ENCODE measurements around the gene MTHFD1.
A peak's percentile ranks its signal among the peaks of the same experiment; 100 is the strongest.

MTHFD1 gene

DNA sequence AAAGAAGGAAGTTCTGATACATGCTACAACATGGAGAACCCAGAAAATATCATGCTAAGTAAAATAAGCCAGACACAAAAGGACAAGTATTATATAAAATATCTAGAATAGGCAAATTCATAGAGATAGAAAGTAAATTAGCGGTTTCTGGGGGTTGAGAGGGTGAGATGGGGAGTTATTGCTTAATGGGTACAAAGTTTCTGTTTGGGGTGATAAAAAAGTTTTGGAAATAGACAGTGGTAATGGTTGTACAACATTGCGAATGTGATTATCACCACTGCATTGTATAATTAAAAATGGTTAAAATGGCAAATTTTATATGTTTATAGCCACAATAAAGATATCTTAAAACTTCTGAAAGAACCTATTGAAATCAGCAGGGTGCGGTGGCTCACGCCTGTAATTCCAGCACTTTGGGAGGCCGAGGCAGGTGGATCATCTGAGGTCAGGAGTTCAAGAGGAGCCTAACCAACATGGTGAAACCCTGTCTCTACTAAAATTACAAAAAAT lies 100.5 kb downstream of the MTHFD1 start:
- DNase-seq, result no peak

DNA sequence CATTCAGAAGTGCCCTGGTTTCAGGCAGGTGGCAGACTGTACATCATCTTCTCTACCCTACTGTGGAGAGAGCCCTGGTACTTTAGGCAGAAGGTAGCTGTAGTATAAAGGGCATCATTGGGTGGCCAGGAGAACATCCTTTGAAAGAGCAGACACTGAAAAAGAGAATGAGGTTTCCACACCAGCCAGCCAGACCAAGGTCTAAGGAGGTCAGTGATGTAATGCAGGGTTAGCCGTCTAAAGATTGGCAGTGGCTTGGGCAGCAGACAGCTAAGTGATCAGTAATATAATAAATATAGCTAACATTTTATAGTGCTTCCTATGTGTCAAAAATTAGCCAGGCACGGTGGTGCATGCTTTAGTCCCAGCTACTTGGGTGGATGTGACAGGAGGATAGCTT lies 103.5 kb downstream of the MTHFD1 start:
- DNase-seq, result no peak

DNA sequence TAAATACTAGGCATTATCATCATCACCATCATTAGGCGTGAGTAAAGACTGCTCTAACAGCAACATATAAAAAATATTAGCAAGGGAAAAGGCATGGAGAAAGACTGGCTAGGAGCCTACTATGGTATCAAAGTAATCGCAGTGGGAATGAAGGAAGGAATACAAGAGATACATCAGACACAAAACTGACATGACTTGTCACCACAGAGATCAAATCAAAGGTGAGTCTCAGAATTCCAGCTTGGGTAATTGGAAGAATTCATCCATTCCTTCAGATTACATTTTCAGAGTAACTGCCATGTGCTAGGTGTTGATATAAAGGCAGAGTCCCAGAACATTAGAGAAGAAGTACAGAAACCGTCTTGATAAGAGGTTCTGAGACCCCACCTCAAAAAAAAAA lies 105.3 kb downstream of the MTHFD1 start:
- no peak for DNase-seq

DNA sequence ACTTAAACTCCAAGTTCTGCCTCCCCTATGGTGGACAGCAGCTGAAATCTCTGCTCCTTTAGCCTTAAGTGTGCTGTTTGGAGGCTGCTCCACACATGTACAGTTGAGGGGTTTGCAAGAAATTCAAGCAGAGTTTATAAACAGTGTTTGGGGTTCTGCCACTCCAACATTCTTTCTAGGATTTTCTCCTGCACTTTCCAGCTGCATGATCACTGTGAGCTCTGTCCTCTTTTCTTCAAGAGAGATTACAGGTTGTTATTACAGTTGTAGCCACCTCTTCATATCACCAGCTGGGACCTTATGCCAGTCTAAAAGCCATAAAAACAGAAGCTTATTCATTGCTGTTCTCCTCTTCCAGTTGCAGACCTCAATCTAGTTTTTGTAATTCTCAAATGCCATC lies 107.1 kb downstream of the MTHFD1 start:
- no peak for DNase-seq

DNA sequence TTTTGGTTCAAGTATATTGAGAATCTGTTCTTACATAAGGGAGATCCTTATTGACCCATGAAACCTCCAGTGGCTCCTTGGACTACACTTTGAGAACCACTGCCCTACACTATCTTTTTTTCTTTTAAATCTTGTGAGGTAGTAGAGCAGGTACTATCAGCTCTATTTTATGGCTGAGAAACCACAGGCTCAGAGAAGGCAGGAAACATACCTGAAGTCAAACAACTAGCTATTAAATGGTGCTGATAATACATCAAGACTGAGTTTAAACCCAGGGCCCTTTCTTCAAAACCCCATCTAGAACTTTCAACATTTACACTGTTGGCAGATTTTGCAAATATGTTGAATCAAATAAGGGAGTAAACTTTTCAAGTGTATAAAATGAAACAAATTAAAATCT lies 108.6 kb downstream of the MTHFD1 start:
- DNase-seq, result no peak

DNA sequence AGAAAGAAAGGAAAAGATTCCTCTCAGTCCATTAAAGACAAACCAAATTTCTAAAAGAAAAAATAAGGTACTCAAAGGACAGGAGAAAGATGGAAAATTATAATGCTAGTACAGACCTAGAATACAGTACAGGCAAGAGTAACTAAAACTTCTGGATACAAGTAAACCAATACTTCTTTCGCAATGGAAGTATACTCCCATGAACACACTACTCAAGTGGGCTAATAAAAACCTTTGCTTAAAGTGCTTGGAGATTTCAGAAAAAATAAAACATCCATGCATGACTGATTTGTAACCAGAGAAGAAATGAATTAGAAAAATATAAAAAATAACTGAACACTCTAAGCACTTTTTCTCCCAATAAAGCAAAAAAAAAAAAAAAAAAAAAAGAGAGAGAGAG lies 111.9 kb downstream of the MTHFD1 start:
- no peak for DNase-seq

DNA sequence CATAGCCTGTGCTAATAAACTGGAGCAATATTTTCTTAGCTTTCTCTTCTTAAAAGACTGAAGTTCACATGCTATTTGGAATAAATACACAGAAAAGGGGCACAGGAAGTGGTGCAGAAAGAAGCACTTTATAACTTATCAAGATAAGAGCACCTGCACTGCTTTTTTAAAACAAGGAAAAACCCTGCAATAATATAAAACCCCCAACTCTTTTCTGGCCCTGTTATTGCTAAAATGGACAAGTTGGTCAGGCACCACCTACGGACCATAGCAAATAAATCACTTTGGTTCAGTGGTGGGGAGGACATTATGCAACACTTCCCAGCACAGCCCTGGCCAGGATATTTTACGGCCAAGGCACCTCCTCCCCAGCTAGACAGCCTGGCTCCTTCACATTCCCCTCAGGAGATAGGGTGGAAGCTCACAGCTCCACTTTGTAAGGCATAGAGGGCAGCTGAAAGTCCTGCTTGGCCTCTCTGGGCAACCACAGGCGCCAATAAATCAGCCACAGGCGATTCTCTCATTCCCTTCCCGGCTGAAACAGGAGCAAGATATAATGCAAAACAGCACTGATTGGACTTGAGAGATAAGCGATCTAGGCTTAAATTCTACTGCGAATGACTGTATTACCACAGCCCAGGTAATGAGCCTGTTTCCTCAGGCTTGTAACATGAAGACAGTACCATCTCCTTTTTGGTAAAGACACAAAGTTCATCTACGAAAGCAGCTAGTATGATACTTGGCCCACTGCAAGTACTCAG lies 113.4 kb downstream of the MTHFD1 start:
- peak in 6 of 58 donors; percentile 2 to 32 (median 16) for DNase-seq

DNA sequence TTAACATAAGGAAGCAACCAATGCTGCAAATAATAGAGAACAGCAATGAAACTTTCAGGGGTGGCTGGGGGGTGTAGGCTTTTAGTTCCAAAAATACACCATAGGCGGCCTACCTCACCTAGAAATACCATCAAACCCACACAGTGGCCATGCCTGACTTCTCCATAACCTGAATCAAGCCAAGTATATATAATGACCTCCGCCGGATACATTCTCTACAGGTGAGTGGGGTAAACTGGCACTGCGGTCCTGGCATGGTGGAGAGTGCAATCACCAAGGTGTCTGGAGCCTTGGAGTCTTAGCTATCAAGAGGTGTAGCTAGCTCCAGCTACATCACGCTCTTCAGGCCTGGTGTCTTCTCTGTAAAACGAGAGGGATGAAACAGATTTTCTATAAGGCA lies 114.3 kb downstream of the MTHFD1 start:
- DNase-seq, result no peak

DNA sequence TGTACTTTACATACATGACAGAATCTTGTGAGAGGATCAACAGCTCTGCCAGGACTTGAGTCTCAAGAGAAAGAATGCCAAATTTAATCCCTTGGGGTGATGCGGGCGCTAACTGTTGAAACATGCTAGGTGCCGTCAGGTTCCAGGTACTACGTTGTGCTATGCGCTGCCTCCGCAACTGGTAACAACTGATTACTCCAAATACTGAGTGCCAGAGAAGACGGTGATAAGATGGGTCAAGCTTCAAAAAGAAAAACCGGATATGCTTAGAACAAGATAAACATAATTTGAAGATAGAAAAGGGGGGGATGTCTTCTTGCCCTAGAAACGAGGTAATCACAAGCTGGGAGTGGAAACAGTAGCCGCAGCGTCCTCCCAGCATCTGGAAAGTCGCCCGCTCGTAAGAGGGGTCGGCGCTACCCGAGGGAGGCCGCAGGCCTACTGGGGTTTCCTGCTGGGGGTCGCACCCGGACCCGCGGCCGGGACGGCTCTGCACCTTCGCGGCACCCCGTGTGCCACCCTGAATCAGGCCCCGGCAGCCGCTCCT lies 114.8 kb downstream of the MTHFD1 start:
- DNase-seq, result peak in 6 of 58 donors; percentile 23 to 62 (median 42)

DNA sequence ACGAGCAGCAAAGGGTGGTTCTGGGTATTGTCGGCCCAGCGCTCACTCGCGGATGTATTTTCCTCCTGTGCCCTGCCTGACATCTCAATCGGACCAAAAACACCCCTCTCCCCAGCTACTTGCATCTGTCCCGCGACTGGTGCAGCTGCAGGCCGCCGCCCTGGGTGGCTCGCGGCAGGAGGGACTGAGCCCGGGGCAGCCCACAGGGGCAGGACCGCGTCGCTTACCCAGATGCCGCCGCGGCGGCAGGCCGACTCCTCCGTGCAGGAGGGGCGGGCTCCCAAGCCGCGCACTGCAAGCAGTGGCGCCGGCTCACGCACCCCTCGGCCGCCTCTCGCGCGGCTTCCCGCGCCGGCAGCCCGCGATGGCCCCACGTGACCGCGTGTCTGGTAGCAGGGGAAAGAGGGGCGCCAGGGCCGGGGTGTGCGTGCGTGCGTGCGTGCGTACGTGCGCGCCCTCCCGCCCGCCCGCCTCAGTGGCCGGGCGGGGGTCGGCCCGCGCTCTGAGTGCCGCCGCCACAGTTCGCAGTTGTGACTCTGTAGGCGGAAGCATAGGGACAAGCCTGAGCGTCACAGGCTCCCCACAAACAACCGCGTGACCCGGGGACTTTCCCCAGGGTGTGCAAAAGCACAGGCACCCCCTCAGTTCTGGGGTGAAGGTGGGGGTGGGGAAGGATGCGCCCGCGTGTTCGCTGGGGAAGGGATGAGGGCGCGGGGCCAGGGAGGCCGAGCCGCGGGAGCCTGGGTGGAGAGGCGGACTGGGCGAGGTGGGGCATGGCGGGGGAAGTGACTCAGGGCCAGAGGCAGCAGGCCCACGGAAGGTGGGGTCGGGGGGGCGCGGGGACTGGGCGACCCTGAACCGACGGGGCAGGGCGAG lies 115.5 kb downstream of the MTHFD1 start, which contains the start of gene ZBTB25:
Gene ZBTB25, minus strand, starts transcription at position 405 of the 876 bp plus-strand sequence. CDS start 13,305 bp downstream, outside the sequence.
- DNase-seq, result peak; percentile 65 to 97 (median 89)

DNA sequence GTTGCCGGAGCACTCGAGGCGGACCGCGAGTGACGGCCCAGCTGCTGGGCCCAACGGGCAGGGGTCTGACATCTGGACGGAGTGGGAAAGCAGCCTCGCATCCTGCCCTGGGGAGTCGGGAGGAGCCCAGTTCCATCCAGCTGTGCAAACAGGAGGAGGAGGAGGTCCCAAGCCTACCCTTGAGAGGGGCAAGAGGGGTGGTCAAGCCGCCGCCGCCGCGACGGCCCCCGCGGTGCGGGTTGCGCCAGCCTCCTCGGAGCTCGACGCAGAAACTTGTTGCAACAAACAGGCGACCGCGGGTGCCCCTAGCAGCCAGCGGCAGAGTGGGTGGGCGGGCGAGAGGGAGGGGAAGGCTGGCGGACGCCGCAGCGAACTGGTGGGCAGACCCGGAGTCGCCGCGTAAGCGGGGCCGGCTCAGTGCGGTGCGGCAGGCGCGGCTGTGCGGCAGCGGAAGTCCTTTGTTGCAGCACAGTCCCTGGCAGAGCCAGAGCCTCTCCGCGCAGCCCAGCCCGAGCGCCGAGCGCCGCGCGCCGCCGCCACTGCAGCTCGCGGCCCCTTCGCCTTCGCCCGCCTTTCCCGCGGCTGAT lies 116.2 kb downstream of the MTHFD1 start, which contains the start of gene ZBTB1:
Gene ZBTB1, plus strand, starts transcription at position 461 of the 587 bp plus-strand sequence. CDS start 16,735 bp downstream, outside the sequence.
- DNase-seq, result peak in 57 of 58 donors; percentile 34 to 88 (median 75)

DNA sequence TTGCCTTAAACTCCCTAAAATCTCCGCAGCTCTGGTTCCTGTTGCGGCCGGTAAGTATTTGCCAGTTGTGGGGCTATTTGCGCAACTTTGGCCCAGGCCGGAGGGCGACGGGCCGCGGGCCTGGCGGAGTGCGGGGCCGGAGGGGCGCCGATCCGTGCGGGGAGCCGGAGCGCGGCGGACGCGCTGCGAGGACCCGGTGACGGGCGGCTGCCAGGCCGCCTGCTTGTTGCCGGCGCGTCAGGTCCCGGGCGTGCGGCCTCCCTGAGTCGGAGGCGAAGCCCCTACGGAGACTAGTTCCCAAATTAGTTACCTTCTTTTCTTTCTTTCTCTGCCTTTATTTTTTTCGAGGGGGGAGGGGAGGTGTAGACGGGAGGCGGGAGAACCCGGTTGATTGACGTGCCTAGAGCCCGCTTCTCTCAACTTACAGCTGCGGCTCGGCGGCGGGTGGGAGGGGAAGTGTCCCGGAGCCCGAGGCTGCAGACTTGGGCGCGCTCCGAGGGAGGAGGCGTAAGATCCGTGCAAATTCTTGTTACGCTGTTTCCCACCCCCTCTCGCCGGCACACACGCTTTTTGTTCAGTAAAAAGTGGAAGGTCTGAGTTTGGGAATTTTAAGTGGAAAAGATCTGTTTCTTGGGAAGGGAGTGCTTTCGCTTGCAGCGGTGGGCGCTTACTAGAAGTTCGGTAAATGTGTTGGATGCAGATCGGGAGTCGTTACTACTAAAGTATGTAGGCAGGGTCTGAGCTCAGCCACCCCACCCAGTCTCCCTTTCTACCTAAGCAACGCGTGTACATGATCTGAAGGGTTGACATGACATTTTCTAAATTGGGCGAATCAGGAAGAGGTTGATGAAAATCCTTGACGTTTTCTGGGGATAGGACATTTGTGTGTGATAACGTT lies 117.0 kb downstream of the MTHFD1 start:
- peak in 57 of 58 donors; percentile 33 to 87 (median 75) for DNase-seq

DNA sequence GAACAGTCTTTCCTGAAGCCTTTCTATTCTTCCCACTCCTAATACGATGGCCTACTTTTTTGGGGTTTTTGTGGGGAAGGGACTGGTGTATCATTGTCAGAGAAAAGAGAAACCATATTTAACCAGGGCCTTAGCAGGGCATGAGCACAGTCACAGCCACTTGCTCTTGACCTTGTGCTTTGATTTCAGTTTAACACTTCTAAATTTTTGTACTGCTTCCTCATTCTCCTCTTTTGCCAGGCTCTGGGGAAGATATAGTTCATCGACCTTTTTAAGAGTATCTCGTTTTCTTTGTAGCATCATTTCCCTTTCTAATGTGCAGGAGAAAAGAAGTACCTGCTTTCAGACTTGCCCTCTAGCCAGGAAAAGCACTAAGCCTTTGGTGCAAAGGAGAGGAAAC lies 118.6 kb downstream of the MTHFD1 start:
- DNase-seq, result no peak

DNA sequence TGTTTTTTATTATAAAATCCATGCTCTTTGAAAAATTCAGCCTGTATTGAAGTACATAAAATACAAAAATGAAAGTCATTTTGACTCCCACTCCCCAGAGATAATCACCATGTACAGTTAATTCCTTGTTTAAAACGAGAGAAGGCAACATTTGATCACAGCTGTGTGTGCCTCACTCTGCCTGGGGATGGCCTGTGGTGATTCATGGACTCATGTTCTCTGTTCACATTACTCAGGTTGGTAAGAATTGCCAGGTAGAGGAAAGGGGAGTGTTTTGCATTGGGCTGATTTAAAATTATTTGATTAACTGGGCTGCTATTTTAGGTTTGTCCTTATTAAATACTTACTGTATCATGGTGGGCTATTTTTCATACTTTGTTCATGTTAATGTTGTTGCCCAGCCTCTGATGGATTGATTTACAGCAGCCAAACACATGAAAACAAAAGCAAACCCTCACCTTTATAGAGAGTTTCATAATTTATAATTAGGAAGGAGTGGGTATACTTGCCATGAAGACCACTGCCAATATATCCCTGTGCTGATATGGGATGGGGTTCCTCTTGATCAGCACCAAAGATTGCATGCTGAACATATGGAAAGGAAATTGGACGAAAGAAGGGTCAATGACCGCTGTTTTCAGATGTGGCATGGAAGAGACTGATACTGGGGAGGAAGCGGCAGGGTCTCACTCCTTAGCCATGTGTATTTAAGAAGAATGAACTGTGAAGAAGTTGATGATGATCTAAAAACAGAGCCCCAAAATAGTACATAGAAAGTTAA lies 119.4 kb downstream of the MTHFD1 start:
- no peak for DNase-seq

DNA sequence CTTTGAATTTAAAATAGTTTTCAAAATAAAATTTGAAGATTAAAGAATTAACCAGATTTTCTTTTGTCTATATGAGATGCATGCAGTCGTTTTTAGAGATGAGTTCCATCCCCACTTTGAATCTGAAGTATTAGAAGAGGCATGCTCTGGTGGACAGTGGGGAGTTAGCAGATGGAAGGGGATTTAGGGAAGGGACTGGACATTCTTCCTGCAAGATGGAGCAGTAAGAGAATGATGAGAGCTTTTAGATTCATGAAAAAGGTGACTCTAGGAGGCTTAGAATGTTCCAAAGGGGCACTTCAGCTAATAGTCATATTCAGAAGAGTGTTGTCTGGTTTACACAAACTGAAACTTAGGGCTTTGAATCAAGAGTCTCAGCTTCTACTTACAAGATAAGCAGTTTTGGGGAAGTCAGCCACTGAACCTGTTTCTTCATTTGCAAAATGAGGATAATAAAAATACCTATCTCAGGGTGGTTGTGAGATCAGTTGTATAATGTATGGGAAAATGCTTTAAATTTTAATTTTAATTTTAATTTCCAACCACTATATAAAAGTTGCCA lies 120.1 kb downstream of the MTHFD1 start:
- no peak for DNase-seq

DNA sequence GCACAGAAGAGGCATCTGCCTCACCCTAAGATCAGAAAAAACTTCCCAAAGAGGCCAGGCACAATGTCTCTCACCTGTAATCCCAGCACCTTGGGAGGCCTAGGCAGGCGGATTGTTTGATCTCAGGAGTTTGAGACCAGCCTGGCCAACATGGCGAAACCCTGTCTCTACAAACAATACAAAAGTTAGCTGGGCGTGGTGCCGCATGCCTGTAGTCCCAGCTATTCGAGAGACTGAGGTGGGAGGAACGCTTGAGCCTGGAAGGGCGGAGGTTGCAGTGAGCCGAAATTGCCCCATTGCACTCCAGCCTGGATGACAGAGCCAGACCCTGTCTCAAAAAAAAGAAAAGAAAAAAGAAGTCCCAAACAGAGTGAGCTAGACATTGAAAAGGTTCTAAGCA lies 120.9 kb downstream of the MTHFD1 start:
- no peak for DNase-seq

Data from anterior cingulate cortex (tissue), 58 donors.